ENCODE results near the gene PDE4B. TPM values are rescaled to one million over a fixed set of nuclear protein-coding genes. Genes with fewer than 3 reads are reported as not detected.
"Not testable (repeated sequence)": the region's sequence is repeated elsewhere in the genome, so short reads cannot be mapped to it uniquely, and the experiment has no call there.

Gene PDE4B
- total RNA-seq, 4 donors from 2014 or later = 5.5 to 13.6 (median 9.3) TPM

DNA sequence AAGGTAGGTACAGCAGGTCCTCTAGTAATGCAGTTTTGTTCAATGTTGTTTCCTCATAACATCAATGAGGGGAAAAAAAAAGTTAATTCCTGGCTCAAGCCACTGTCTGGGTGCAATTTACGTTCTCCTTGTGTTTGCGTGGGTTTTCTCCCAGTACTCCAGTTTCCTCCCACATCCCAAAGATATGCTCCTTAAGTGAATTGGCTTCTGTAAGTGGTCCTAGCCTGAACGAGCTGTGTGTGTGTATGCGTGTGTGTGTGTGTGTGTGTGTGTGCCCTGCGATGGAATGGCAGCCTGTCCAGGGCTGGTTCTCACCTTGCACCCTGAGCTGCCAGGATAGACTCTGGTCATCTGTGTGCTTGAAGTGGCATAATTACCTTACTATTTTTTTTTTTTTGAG lies 332.0 kb downstream of the PDE4B start:
- 69 to 76% methylated on average over 5 of the region's 5 CpGs for WGBS, 2 donors
- TF ChIP-seq POLR2A (IDR thresholded peaks at IDR 0.05) = no peak
- TF ChIP-seq, protein P1, sequence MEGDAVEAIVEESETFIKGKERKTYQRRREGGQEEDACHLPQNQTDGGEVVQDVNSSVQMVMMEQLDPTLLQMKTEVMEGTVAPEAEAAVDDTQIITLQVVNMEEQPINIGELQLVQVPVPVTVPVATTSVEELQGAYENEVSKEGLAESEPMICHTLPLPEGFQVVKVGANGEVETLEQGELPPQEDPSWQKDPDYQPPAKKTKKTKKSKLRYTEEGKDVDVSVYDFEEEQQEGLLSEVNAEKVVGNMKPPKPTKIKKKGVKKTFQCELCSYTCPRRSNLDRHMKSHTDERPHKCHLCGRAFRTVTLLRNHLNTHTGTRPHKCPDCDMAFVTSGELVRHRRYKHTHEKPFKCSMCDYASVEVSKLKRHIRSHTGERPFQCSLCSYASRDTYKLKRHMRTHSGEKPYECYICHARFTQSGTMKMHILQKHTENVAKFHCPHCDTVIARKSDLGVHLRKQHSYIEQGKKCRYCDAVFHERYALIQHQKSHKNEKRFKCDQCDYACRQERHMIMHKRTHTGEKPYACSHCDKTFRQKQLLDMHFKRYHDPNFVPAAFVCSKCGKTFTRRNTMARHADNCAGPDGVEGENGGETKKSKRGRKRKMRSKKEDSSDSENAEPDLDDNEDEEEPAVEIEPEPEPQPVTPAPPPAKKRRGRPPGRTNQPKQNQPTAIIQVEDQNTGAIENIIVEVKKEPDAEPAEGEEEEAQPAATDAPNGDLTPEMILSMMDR (IDR thresholded peaks at IDR 0.05) = no peak
- intact Hi-C loops (cut with DNase I; ENCODE audit: low total_unique reads) = no loop called here
- no peak for DNase-seq (ENCODE audit: low spot score in 2 of 2)
- no peak overlapping the region for H3K4me3 ChIP-seq (ENCODE audit: low read depth, poor library complexity, severe bottlenecking)

DNA sequence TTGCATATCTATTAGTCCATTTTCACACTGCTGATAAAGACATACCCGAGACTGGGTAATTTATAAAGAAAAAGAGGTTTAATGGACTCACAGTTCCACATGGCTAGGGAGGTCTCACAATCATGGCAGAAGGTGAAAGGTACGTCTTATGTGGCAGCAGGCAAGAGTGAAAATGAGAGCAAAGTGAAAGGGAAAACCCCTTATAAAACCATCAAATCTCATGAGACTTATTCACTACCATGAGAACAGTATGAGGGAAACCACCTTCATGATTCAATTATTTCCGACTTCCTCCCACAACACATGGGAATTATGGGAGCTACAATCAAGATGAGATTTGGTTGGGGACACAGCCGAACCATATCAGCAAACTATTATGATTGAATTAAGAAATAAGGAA lies 335.9 kb downstream of the PDE4B start:
- intact Hi-C loops (cut with DNase I; ENCODE audit: low total_unique reads); H3K4me3 ChIP-seq (ENCODE audit: low read depth, poor library complexity, severe bottlenecking); DNase-seq (ENCODE audit: low spot score in 2 of 2): not testable (repeated sequence)
- whole genome bisulfite sequencing, 2 donors = 83 to 85% methylated on average over 4 of the region's 4 CpGs

DNA sequence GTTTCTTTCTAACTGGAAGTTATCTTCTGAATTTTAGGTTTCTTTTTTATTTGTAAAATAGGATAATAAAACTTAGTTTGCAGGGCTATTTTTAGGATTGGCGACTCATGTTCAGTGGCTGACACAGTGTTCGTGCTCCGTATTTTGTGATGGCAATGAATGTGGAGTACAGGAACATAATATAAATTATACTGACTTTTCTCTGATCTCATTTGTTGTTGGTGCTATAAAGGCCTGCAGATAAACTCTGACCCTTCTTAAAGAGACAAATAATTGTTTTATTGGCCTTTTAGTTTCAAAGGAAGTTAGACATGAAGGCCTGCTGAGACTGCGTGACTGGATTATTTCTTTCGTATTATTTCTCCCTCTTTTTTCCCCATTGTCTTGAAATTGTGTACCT lies 339.6 kb downstream of the PDE4B start:
- intact Hi-C loops (cut with DNase I; ENCODE audit: low total_unique reads) = no loop called here
- H3K4me3 ChIP-seq (ENCODE audit: low read depth, poor library complexity, severe bottlenecking) = no peak overlapping the region
- no peak for DNase-seq (ENCODE audit: low spot score in 2 of 2)
- TF ChIP-seq, protein P1 (IDR thresholded peaks at IDR 0.05) = no peak
- no peak for TF ChIP-seq POLR2A (IDR thresholded peaks at IDR 0.05)
- WGBS, 2 donors = 76 to 83% methylated on average over 5 of the region's 5 CpGs

DNA sequence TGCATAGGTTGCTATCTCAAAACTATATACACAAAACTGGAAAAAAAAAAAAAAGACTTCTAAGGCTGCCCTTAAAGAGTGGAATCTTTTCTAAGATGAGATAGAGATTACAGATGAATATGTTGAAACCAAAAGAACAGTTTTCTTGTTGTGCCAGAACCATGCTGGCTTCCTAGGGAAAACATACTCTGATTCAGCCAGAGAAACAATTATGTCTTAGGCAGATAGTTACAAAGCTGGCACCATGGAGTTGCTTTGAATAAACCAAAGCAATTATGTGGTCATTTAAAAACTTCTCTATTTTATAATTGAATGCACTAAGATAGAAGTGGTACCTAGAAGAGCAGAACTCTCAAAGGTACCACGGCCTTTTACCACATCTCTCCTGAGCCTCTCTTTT lies 341.3 kb downstream of the PDE4B start:
- no peak for TF ChIP-seq POLR2A (IDR thresholded peaks at IDR 0.05)
- TF ChIP-seq, protein P1 (IDR thresholded peaks at IDR 0.05) = no peak
- no peak overlapping the region for H3K4me3 ChIP-seq (ENCODE audit: low read depth, poor library complexity, severe bottlenecking)
- intact Hi-C loops (cut with DNase I; ENCODE audit: low total_unique reads) = no loop called here
- 93 to 100% methylated on average over 1 of the region's 1 CpG for WGBS, 2 donors
- no peak for DNase-seq (ENCODE audit: low spot score in 2 of 2)

DNA sequence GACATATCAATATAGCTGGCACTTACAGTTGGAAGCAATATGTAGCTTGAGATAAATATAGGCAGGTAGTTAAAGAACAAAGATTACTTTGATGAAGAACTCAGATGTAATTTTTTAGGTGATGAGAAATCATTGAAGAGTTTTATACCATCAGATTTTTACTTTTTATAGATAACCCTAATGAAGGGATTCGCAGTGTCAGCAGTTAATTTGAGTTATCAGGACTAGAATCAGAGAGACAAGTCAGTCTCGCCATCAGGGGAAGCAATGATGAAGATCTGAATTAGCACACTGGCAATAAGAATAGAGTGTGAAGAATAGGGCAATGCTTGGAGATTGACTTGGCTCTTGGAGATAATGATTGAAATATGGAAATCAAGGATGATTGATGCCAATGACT lies 342.5 kb downstream of the PDE4B start:
- no peak for DNase-seq (ENCODE audit: low spot score in 2 of 2)
- 78 to 92% methylated on average over 2 of the region's 2 CpGs for WGBS, 2 donors
- H3K4me3 ChIP-seq (ENCODE audit: low read depth, poor library complexity, severe bottlenecking) = no peak overlapping the region
- no peak for TF ChIP-seq POLR2A (IDR thresholded peaks at IDR 0.05)
- TF ChIP-seq, protein P1 (IDR thresholded peaks at IDR 0.05) = no peak
- intact Hi-C loops (cut with DNase I; ENCODE audit: low total_unique reads) = no loop called here

- 54 to 56% methylated on average over 4 of the region's 4 CpGs for WGBS, 2 donors
These were observed 343.7 kb downstream of the PDE4B start for GRCh38 chr1:66136423-66136822.

DNA sequence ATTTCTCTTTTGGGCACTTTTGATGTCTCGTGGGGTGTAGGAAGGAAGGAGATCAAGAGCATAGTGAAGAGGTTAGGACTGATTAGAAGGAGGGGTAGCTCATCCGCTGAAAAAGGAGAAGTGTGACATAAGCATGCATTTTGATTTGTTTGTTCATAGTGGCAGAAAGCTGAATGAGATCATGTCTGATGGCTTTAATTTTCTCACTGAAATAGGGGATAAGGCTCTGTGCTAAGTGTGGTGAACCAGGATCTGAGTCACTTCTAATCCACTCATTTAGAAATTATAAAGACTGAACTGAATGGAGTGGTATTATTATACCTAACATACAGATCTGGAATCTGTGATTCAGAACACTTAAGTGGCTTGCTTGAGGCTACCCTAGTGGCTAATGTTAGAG lies 344.5 kb downstream of the PDE4B start:
- 39 to 43% methylated on average over 2 of the region's 2 CpGs for WGBS, 2 donors
- TF ChIP-seq, protein P1 (IDR thresholded peaks at IDR 0.05) = no peak
- TF ChIP-seq POLR2A (IDR thresholded peaks at IDR 0.05) = no peak
- no peak overlapping the region for H3K4me3 ChIP-seq (ENCODE audit: low read depth, poor library complexity, severe bottlenecking)
- intact Hi-C loops (cut with DNase I; ENCODE audit: low total_unique reads) = no loop called here
- no peak for DNase-seq (ENCODE audit: low spot score in 2 of 2)

More at GRCh38 chr1:66136423-66136822, 343.7 kb downstream of the PDE4B start:
- H3K4me3 ChIP-seq (ENCODE audit: low read depth, poor library complexity, severe bottlenecking); DNase-seq (ENCODE audit: low spot score in 2 of 2); intact Hi-C loops (cut with DNase I; ENCODE audit: low total_unique reads): not testable (repeated sequence)

Measured in lower leg skin (tissue), 4 donors.